CD4-positive, alpha-beta T cell (primary cell): ENCODE data around the gene NRAP. TPM values are rescaled to one million over a fixed set of nuclear protein-coding genes. Genes with fewer than 3 reads are reported as not detected.
A peak's percentile ranks its signal among the peaks of the same experiment; 100 is the strongest.

ENCODE experiments used
- ATAC-seq: fragments of 200-7000 bp; cut with Tn5 transposase; one replicate; pipeline ENCODE4 v1.10.0; 2022; ENCODE audit warnings: mild to moderate bottlenecking; ENCODE audit not compliant: poor library complexity
- CTCF ChIA-PET: fragments of 350-600 bp; sonication (Branson Sonifier 250); formaldehyde crosslinking; loops from one replicate; lab custom pipeline; 2021; ENCODE audit warnings: antibody characterized with exemption, inconsistent platforms; lab: Charles Lee
- POLR2A ChIA-PET: fragments of 350-600 bp; sonication (Branson Sonifier 250); formaldehyde crosslinking; loops from one replicate; lab custom pipeline; 2021; ENCODE audit warnings: antibody characterized with exemption, inconsistent platforms; lab: Charles Lee
- DNase-seq, 14 experiments: peaks; one replicate each; pipeline ENCODE4 v3.0.0-alpha.2; 2013 to 2020; ENCODE audit warnings: mixed read lengths in 2 of 14
- H3K27ac ChIP-seq, 2 donors: one replicate each; pipeline versions ENCODE4 v1.5.1 to v1.7.0; 2013; ENCODE audit warnings: low read length in 2 of 2, low read depth in 1 of 2, mild to moderate bottlenecking in 1 of 2
- H3K27me3 ChIP-seq, 2 experiments: 1 replicate in 1 of 2; 2 replicates in 1 of 2; pipeline versions ENCODE4 v1.6.1 to v1.7.0; 2013; ENCODE audit warnings: low read length in 2 of 2, control low read depth in 1 of 2, mild to moderate bottlenecking in 1 of 2, moderate library complexity in 1 of 2; ENCODE audit not compliant: insufficient read depth in 2 of 2, control insufficient read depth in 1 of 2
- H3K36me3 ChIP-seq: one replicate; pipeline ENCODE4 v1.6.1; 2013; ENCODE audit warnings: low read length, control low read depth; ENCODE audit not compliant: insufficient read depth
- H3K4me1 ChIP-seq: one replicate; pipeline ENCODE4 v1.6.1; 2013; ENCODE audit warnings: low read length, control low read depth; ENCODE audit not compliant: insufficient read depth
- H3K4me3 ChIP-seq: one replicate; pipeline ENCODE4 v1.5.1; 2013; ENCODE audit warnings: mild to moderate bottlenecking, low read length, moderate library complexity
- H3K9me3 ChIP-seq, 2 experiments: 1 replicate in 1 of 2; 2 replicates in 1 of 2; pipeline versions ENCODE4 v1.6.1 to v1.7.0; 2013; ENCODE audit warnings: low read length in 2 of 2, mild to moderate bottlenecking in 2 of 2, control low read depth in 1 of 2, moderate library complexity in 1 of 2; ENCODE audit not compliant: control insufficient read depth in 1 of 2, insufficient read depth in 1 of 2
- H3K27ac Mint-ChIP-seq: one replicate; pipeline ENCODE4 v1.8.0; 2020; ENCODE audit warnings: mixed read lengths
- H3K27me3 Mint-ChIP-seq: one replicate; pipeline ENCODE4 v1.8.0; 2021; ENCODE audit warnings: mixed read lengths
- H3K36me3 Mint-ChIP-seq: one replicate; pipeline ENCODE4 v1.8.0; 2021; ENCODE audit warnings: low read depth, mixed read lengths
- H3K4me1 Mint-ChIP-seq: one replicate; pipeline ENCODE4 v1.8.0; 2021; ENCODE audit warnings: low read depth, mixed read lengths
- H3K4me3 Mint-ChIP-seq: one replicate; pipeline ENCODE4 v1.8.0; 2020; ENCODE audit warnings: mild to moderate bottlenecking, mixed read lengths
- H3K9me3 Mint-ChIP-seq: one replicate; pipeline ENCODE4 v1.8.0; 2020; ENCODE audit warnings: mixed read lengths
- CTCF ChIP-seq: fragments of 200-600 bp; IDR thresholded peaks from one replicate; pipeline ENCODE4 v1.8.0; 2022; ENCODE audit warnings: antibody characterized with exemption, mild to moderate bottlenecking
- intact Hi-C, 2 experiments: fragments of 100-400 bp; cut with DNase I in 1 of 2; cut with micrococcal nuclease in 1 of 2; formaldehyde crosslinking; loops; one replicate each; pipeline versions ENCODE4 v1.15.1 to v1.9.0; 2023 to 2025; cut with DNase I, micrococcal nuclease
- total RNA-seq, 174 experiments: library from RNA in 2 of 174; stranded (reverse) in 2 of 174; gene quantifications; one replicate each; pipeline ENCODE4 v1.2.3 and lab custom pipeline; 2021 to 2026

The NRAP gene
- total RNA-seq, 2 experiments from 2014 or later, result not detected

- peak in 3 of 14 experiments; percentile 57 to 69 (median 64) for DNase-seq
- CTCF ChIA-PET, result no interaction called here
Measured at GRCh38 chr10:113681533-113682470, 18.0 kb upstream of the NRAP start.

GRCh38 chr10:113680190-113681111 is 16.6 kb upstream of the NRAP start:
- intact Hi-C loops, result loop anchor here in 1 of 2 experiments (10.0 kb wide), 2 partner anchors 174 to 284 kb away; partner anchors contain the start of genes DCLRE1A and NHLRC2
- peaks cover 40% of the 10 kb centered on the region for H3K36me3 Mint-ChIP-seq
- ATAC-seq, result peak; percentile 25
- peak overlapping the region; percentile 88 for H3K27ac Mint-ChIP-seq
- Histone ChIP-seq H3K4me3 (peak overlapping the region; percentile 77), H3K9me3 (peaks cover 0 to 3% of the 10 kb centered on the region in 2 experiments), H3K4me1 (peaks cover 25% of the 10 kb centered on the region), H3K27me3 (no peaks in the 10 kb centered on the region), H3K27ac (peak overlapping the region; percentile 59 to 75), H3K36me3 (no peaks in the 10 kb centered on the region)
- H3K4me1 Mint-ChIP-seq, result peaks cover 37% of the 10 kb centered on the region
- peak overlapping the region; percentile 98 for H3K4me3 Mint-ChIP-seq
- ChIA-PET POLR2A (no interaction called here), CTCF (interaction anchor here (1.9 kb wide), 1 partner anchor 494 kb away, joined by 5 read pairs; the partner anchor contains the start of gene CCDC186)
- DNase-seq, result peak in 10 of 14 experiments; percentile 3 to 68 (median 26)
- H3K9me3 Mint-ChIP-seq, result peaks cover 4% of the 10 kb centered on the region
- no peaks in the 10 kb centered on the region for H3K27me3 Mint-ChIP-seq
- no peak for TF ChIP-seq CTCF

More at GRCh38 chr10:113681533-113682470, 18.0 kb upstream of the NRAP start:
- no peaks in the 10 kb centered on the region for H3K27me3 ChIP-seq
- H3K36me3 Mint-ChIP-seq, result peaks cover 50% of the 10 kb centered on the region
- intact Hi-C loops, result loop anchor here in 1 of 2 experiments (10.0 kb wide), 2 partner anchors 173 to 283 kb away; partner anchors contain the start of genes DCLRE1A and NHLRC2
- peaks cover 4% of the 10 kb centered on the region for H3K9me3 Mint-ChIP-seq
- peak overlapping the region; percentile 88 for H3K27ac Mint-ChIP-seq
- no peaks in the 10 kb centered on the region for H3K27me3 Mint-ChIP-seq
- H3K4me3 Mint-ChIP-seq, result peak overlapping the region; percentile 98
- no peak for TF ChIP-seq CTCF
- peak overlapping the region in 1 of 2 donors; percentile 24 for H3K27ac ChIP-seq
- H3K4me1 ChIP-seq, result peaks cover 25% of the 10 kb centered on the region
- H3K4me3 ChIP-seq, result no peak overlapping the region
- peaks cover 37% of the 10 kb centered on the region for H3K4me1 Mint-ChIP-seq
- ATAC-seq, result no peak
- peaks cover 3 to 10% of the 10 kb centered on the region in 2 experiments for H3K9me3 ChIP-seq
- POLR2A ChIA-PET, result interaction anchor here (1.7 kb wide), 1 partner anchor 26 kb away, joined by 4 read pairs; no protein-coding TSS in a partner anchor
- H3K36me3 ChIP-seq, result no peaks in the 10 kb centered on the region
